ENCODE measurements around the gene TXNDC8. TPM values are rescaled to one million over a fixed set of nuclear protein-coding genes. Genes with fewer than 3 reads are reported as not detected.

Gene TXNDC8
- total RNA-seq, 1 experiment from 2014 or later = not detected

DNA sequence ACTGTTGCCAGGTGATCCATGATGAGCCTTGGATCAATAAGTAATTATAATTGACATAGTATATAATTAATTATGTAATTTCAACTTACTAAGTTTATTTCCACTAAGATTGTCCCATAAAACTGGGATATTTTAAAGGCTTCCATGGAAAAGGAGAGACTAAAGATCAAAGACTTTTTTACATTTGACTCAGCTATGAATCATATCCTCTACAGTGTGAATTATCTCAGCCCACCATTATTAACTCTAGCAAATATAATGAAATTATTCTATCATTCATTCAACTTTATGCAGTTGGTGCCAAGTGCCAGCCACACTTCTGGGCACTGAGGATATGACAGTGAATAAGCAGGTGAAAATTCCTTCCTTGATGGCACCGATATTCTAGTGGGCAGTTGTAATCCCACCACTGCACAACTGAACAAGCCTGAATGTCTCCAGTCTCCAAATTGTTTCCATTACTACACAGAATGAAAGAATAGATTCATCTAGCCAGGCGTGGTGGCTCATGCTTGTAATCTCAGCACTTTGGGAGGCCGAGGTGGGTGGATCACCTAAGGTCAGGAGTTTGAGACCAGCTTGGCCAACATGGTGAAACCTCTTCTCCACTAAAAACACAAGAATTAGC is 59.5 kb downstream of the TXNDC8 start:
- DNase-seq (ENCODE audit: low spot score) = peak; percentile 61

DNA sequence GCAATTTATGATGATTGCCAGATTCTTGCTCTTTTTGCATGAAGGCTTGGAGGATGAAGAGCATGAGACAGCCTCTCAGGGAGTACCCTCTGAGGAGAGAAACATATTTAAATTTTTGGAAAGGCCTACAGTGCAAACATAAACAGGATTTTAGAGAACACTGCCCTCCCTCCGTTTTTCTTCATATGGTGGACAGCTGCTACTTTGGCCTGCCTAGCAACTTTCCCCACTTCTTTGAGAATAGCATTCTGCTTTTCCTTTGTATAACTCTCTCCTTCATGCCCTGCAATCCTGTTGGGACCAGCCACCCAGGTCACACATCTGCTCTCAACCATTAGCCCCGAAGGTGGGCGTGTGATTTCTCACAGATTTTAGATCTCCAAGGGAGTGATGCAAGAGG is 60.9 kb downstream of the TXNDC8 start:
- DNase-seq (ENCODE audit: low spot score) = no peak

DNA sequence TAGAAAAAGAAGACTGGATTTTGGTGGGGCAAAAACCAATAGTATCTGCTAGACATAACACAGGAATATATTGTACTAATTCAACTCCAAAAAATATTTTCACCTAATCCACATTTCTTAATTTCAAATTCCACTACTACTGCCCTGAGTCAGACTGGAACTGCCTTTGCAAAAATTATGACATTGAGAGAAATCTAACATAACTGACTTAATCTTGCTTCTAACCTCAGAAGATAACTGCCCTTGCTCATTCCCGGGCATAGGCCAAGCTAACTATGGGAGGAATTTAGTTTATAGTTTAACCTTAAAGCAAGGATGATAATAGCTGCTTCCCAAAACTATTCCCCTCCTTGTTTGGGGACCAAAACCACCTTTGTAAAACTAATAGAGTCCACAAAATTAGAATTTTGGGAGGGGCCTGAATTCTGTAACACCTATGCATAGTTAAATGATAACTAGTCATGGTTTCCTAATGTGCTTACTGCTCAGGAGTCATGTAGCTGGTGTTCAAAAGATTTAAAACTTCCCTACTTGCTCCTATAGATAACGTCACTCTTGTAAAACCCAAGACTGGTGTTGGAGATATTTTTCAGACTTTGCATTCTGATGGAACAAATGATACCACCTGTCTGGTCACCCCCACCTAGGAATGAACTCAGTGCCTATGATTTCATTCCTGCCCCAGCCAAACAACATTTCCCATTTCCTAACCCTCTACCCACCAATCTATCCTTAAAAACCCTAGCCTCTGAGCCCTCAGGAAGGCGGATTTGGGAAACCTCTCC is 67.3 kb downstream of the TXNDC8 start:
- no peak for DNase-seq (ENCODE audit: low spot score)

DNA sequence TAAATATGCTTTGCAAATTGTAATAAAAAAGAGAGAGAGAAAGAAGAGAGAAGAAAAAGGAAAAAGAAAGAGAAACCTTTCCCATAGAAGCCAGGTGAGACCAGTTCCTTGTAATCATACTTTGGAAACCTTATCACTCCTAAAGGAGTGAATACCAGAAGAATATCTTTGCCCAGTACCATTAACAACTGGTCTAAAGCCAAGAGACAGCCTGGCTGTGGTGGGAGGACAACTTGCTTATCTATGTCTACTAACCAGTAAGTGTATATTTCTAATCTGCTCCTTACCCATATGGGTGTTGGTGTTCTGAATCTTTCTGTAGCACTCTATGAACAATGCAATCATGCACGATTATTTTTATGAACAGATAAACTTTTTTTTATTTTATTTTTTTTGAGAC is 70.9 kb downstream of the TXNDC8 start:
- no peak for DNase-seq (ENCODE audit: low spot score)

DNA sequence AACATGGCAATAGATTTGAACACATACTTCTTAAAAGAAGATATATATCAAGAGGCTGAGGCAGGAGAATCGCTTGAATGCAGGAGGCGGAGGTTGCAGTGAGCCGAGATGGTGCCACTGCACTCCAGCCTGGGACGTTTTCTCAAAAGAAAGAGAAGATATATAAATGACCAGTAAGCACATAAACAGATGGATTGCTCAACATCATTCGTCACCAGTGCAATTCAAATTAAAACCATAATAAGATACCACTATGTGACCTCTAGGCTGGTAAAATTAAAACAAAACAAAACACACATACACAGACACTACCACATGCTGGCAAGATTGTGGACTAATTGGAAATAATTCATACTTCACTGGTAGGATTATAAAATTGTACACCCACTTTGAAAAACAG is 76.0 kb downstream of the TXNDC8 start:
- DNase-seq (ENCODE audit: low spot score) = no peak

DNA sequence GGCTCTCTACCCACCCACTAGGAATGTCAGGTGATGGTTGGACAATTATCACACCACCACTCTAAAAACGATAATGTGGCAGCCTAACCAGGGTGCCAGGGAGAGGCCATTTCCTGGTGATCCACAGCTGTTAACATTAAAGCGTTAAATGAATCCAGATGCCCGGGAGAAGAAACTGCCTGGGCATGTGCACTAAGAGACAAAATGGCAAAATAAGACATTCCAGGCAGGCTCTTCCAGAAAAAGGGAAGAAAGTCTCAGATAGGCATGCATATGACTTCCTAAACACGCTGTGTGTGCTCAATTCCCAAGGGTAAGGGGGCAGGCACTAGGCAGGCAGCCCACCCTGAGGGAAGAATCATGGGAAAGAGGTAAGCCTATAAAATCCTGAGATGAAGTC is 76.8 kb downstream of the TXNDC8 start:
- DNase-seq (ENCODE audit: low spot score) = no peak

DNA sequence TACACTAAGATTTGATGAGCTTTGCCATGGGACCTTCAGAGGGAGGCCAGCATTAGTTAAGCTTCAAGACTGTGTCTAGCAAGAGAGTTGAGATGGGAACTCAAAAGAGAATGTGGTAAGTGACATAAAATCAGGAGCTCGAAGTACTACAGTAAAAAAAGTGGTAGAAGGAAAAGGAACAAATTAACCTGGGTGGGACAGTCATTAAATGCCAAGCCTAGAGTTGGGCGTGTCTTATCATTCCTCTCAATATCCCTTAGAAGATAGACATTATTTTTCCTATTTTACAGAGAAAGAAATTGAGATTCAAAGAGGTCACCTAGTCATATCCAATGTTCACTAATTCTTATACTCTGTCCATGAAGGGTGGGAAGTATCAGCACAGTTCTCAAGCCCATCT is 78.1 kb downstream of the TXNDC8 start:
- DNase-seq (ENCODE audit: low spot score) = no peak

DNA sequence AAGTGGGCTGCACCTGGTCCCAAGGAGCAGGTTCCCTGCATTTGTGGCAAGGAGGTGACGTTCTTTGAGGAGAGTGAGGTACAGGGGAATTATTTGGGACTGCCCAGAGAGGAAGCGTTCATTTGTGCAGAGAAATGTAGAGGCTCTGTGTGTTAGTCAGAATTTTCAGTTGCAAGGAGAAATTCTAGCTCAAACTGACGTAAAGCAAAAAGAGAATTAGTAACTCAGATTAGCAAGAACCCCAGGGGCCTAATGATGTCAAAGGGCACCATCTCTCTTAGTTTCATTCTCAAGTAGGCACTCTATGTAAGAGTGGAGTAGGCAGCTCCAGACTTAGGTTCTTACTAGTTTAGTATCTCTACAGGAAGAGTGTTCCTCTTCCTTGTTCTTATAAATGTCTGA is 79.0 kb downstream of the TXNDC8 start:
- DNase-seq (ENCODE audit: low spot score) = no peak

DNA sequence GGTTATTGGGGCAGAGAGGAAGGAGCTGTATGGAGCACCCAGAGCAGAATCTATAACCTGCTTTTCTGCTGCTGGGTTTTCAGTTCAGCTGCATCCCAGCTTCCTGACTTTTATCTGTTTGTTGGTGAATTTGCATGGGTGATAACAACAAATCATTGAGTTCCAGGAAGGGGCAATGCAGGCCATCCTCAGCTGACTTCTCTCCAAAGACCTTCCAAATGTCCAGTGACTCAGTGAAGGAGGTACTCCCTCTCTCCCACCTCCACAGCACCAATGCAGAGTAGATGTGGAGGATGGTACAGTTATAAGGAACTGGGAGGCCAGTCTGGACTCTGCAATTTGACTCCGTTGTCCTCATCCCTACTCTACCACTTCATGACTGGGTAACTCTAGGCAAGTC is 79.7 kb downstream of the TXNDC8 start:
- no peak for DNase-seq (ENCODE audit: low spot score)

DNA sequence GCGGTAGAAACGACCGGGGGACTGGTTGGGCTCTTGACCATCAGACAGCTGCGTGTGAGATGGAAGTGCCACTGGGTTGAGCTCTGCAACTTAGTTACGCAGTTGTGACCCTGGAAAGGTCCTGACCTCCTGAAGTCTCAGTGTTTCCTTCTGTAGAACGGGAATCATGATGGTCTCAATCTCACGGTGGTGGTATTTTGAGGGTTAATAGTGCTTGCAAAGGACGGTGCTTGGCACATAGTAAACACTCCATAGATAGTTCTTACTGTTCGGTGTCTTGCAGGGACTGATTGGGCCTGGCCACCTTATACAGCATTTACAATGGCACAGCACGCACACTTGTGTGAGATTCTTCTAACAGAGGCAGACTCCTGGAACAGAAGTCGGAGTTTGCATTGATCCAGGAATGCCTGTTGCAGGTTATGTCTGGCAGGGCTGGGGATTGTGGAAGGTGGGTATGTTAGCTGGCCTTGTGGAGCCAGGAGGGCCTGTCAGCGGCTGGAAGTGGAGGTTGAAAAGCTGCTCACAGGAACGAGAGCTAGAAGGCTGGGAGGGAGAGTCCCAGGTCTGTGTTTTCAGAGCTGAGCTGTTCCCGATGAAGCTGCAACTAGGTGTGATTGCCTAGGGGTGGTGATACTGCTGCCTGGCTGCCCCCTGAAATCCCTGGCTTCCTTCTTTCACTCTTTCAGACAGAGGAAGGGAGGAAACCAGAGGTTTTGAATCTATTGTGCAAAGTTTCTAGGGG is 80.4 kb downstream of the TXNDC8 start:
- no peak for DNase-seq (ENCODE audit: low spot score)

DNA sequence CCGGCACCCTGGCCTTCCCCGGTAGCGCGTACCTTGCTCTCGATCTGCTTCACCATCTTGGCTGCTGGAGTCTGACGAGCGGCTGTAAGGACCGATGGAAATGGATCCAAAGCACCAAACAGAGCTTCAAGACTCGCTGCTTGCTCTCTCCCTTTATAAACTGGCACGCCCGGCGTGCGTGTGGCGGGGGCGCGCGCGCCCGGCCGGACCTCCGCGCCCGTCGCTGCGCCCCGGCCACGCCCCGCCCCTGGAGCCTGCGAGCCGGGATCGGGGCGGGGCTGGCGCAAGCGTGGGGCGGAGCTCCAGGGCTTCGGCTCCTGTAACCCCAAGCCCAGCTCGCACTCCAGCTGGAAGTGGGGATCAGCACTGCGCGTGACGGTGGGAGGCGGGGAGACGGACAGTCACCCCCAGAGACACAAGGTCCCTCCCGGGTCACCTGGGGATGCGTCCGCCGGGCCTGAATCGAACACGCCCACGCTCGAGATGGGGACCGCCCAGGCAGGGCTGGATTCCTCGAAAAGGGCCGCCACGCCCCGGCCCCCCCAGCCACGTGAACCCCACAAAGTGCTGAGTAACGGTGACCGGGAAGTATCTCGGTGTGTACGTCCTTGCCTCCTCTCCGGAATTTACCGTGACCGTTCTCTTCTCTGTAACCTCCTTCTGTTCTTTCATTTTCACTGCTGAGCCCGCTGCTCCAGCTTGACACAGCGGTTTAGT is 81.1 kb downstream of the TXNDC8 start, which contains the start of gene TXN:
TXN (minus strand) TSS at position 128 of the 717 bp plus-strand sequence; CDS start at position 56, 72 bp downstream.
- peak; percentile 87 for DNase-seq (ENCODE audit: low spot score)

DNA sequence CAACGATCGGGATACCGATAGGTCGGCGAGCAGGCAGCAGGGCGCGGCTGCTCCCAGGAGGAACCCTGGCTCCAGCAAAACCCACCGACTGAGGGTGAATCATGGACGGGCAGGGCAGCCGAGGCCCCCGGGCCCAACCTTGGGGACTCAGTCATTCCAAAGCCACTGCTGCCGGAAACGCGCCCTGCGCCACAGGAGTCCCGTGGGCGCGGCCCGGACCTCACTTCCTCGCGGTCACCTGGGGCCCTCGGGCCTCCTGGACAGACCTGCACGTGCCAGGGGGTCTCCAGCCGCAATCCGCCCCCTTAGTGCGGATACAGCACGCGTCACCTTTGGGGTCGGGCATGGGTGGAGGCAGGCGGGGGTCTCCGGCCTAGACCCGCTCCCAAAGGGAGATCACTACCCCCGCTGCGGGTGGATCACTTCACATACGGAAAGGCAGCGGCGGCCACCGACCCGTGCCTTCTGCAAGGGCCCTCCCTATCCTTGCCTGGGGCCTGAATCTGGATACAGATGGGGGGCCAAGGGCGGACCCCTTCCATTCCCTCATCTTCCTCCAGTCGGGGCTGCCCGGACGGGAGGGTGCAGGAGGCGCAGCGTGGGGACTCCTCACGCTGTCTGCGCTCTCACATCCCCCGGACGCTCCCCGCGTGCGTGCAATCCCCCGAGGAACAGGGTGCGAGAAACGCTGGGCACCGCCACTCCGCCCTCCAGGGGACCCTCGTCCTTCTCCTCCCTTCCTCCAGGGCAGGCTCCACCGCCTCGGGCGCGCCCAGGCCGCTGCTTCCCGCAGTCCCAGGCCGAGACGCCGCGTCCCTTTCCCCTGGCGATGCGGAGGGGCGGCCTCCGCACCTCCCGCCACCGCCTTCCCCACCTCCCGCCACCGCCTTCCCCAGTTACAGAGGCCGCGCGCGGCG is 81.9 kb downstream of the TXNDC8 start:
- DNase-seq (ENCODE audit: low spot score) = peak; percentile 59

DNA sequence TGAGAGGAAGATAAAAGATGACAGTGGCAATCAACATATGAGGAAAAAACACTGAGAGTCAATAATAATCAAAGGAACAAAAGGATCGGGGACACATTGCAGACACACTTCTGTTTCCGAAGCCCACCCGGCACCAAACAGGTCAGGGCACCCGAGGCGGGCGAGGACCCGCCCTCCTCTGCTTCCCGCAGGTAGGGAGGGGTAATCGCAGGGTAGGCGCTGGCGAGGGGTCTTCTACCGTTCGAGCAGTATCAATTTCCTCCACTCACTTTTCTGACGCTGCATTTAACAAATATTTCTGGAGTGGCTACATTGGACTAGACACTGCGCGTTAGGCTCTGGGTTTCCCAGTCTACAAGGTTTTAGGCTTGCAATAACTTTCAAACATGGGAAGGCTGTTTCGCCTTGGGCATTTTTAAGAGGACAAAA is 82.6 kb downstream of the TXNDC8 start:
- no peak for DNase-seq (ENCODE audit: low spot score)

DNA sequence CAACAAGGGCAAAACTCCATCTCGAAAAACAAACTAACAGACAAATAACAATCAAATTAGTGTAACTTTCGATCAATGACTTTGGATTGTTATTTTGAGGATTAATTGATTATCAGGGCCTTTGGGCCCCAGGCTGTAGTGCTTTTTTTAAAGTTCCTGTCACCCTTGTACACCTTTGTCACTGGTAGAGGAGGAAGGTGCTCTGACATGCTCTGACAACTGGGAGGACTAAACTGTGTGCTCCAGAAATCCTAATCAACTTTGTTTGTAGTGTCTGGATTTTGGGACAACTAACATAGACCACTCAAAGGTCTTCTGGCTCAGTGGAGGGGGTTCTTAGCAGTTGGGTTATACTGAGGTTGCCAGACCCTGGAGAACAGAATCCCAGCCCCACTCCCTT is 83.2 kb downstream of the TXNDC8 start:
- no peak for DNase-seq (ENCODE audit: low spot score)

Small RNA genes lying within 50 kb of the gene (small RNA-seq; reads per million reads assigned to genes)
- gene RNU6-1039P = not detected

Other genes with a start within 250 kb of the TXNDC8 start
- 3.3 and 3.5 TPM in 2 replicates for gene C9orf152, start 129.7 kb downstream of the TXNDC8 start, total RNA-seq (2014; rRNA removed; shearing (Covaris generic))
- 268 and 293 TPM in 2 replicates for gene TXN, start 81.4 kb downstream of the TXNDC8 start, total RNA-seq (2014; rRNA removed; shearing (Covaris generic))
- gene SVEP1, start 241.9 kb upstream of the TXNDC8 start, total RNA-seq (2014; rRNA removed; shearing (Covaris generic)) = not detected in 2 replicates

Data from HT-29 (cell line).